Vagina (tissue), 2 donors: ENCODE measurements around the gene ANKS6. TPM values are rescaled to one million over a fixed set of nuclear protein-coding genes. Genes with fewer than 3 reads are reported as not detected.

Experiments
- DNase-seq, 2 donors: peaks; one replicate each; pipeline ENCODE4 v3.0.0-alpha.2; 2017; ENCODE audit errors: extremely low spot score in 2 of 2
- H3K27ac ChIP-seq: fragments of 200-600 bp; sonication (generic); one replicate; pipeline ENCODE4 v1.5.1; 2019
- H3K27me3 ChIP-seq: fragments of 200-600 bp; sonication (generic); one replicate; pipeline ENCODE4 v1.5.1; 2019
- H3K36me3 ChIP-seq, 2 donors: fragments of 200-600 bp; sonication (generic); one replicate each; pipeline ENCODE4 v1.5.1; 2017 to 2019
- H3K4me1 ChIP-seq: fragments of 200-600 bp; sonication (generic); one replicate; pipeline ENCODE4 v1.5.1; 2019
- H3K4me3 ChIP-seq, 2 donors: fragments of 200-600 bp; sonication (generic); 1 replicate in 1 of 2; 2 replicates in 1 of 2; pipeline ENCODE4 v1.5.1; 2016 to 2019
- H3K9me3 ChIP-seq: fragments of 200-600 bp; sonication (generic); one replicate; pipeline ENCODE4 v1.5.1; 2019
- CTCF ChIP-seq, 3 experiments: fragments of 450-650 bp in 2 of 3; fragments of 200-600 bp in 1 of 3; sonication (generic) in 1 of 3; IDR thresholded peaks; one replicate each; pipeline ENCODE4 v1.5.1; 2017 to 2019; ENCODE audit warnings: antibody characterized with exemption in 3 of 3, mild to moderate bottlenecking in 2 of 3, moderate library complexity in 2 of 3
- POLR2A ChIP-seq, 2 donors: fragments of 450-650 bp; IDR thresholded peaks; one replicate each; pipeline ENCODE4 v1.6.1; 2017; ENCODE audit warnings: antibody characterized with exemption in 2 of 2, mild to moderate bottlenecking in 2 of 2, moderate library complexity in 2 of 2
- POLR2AphosphoS5 ChIP-seq, 2 donors: sonication (generic); formaldehyde crosslinking; IDR thresholded peaks; one replicate each; pipeline ENCODE4 v1.9.0; 2017; ENCODE audit warnings: antibody characterized with exemption in 2 of 2, mild to moderate bottlenecking in 2 of 2, low read depth in 1 of 2; ENCODE audit not compliant: insufficient read depth in 1 of 2
- intact Hi-C: fragments of 100-400 bp; cut with DNase I; formaldehyde crosslinking; loops from one replicate; pipeline ENCODE4 v1.15.1; 2023
- total RNA-seq: library from RNA; depleted of rRNA; stranded (reverse); fragments of >200 nt; gene quantifications from one replicate; pipeline ENCODE4 v1.2.3, GENCODE V29; 2016

Gene ANKS6
- total RNA-seq, 1 donor from 2014 or later: 10.8 TPM

- no peaks in the 10 kb centered on the region for H3K36me3 ChIP-seq
These were observed 37.0 kb upstream of the ANKS6 start for GRCh38 chr9:98833090-98833956.

GRCh38 chr9:98832768-98833089, 36.4 kb upstream of the ANKS6 start:
- DNase-seq: no peak
- H3K36me3 ChIP-seq: no peaks in the 10 kb centered on the region
- H3K27ac ChIP-seq: no peak overlapping the region
- H3K4me3 ChIP-seq: no peak overlapping the region
- intact Hi-C loops: no loop called here
- no peaks in the 10 kb centered on the region for H3K27me3 ChIP-seq
- H3K9me3 ChIP-seq: no peaks in the 10 kb centered on the region
- H3K4me1 ChIP-seq: no peaks in the 10 kb centered on the region
- TF ChIP-seq CTCF (IDR thresholded peaks at IDR 0.05) (no peak), POLR2A (IDR thresholded peaks at IDR 0.05) (no peak), POLR2AphosphoS5 (IDR thresholded peaks at IDR 0.05; ENCODE audit: insufficient read depth in 1 of 2, low read depth in 1 of 2) (no peak)

More at GRCh38 chr9:98833090-98833956, 37.0 kb upstream of the ANKS6 start:
- no peaks in the 10 kb centered on the region for H3K27me3 ChIP-seq
- no peaks in the 10 kb centered on the region for H3K9me3 ChIP-seq
- no peaks in the 10 kb centered on the region for H3K4me1 ChIP-seq
- no peak overlapping the region for H3K4me3 ChIP-seq
- no peak overlapping the region for H3K27ac ChIP-seq
- intact Hi-C loops: no loop called here
- DNase-seq: no peak
- TF ChIP-seq CTCF (IDR thresholded peaks at IDR 0.05) (no peak), POLR2A (IDR thresholded peaks at IDR 0.05) (no peak), POLR2AphosphoS5 (IDR thresholded peaks at IDR 0.05; ENCODE audit: insufficient read depth in 1 of 2, low read depth in 1 of 2) (no peak)

GRCh38 chr9:98831696-98832095, 35.3 kb upstream of the ANKS6 start:
- Histone ChIP-seq H3K36me3 (no peaks in the 10 kb centered on the region), H3K27me3 (no peaks in the 10 kb centered on the region), H3K4me1 (no peaks in the 10 kb centered on the region), H3K27ac (no peak overlapping the region), H3K4me3 (no peak overlapping the region), H3K9me3 (no peaks in the 10 kb centered on the region)
- TF ChIP-seq POLR2AphosphoS5 (IDR thresholded peaks at IDR 0.05; ENCODE audit: insufficient read depth in 1 of 2, low read depth in 1 of 2): no peak
- TF ChIP-seq CTCF (IDR thresholded peaks at IDR 0.05): no peak
- TF ChIP-seq POLR2A (IDR thresholded peaks at IDR 0.05): no peak
- no peak for DNase-seq
- intact Hi-C loops: no loop called here

GRCh38 chr9:98830554-98830953, 34.2 kb upstream of the ANKS6 start:
- no peak overlapping the region for H3K27ac ChIP-seq
- no peaks in the 10 kb centered on the region for H3K4me1 ChIP-seq
- H3K9me3 ChIP-seq: no peaks in the 10 kb centered on the region
- no peaks in the 10 kb centered on the region for H3K36me3 ChIP-seq
- TF ChIP-seq POLR2A (IDR thresholded peaks at IDR 0.05) (no peak), CTCF (IDR thresholded peaks at IDR 0.05) (no peak), POLR2AphosphoS5 (IDR thresholded peaks at IDR 0.05; ENCODE audit: insufficient read depth in 1 of 2, low read depth in 1 of 2) (no peak)
- no peak for DNase-seq
- intact Hi-C loops: no loop called here
- H3K4me3 ChIP-seq: no peak overlapping the region
- no peaks in the 10 kb centered on the region for H3K27me3 ChIP-seq

GRCh38 chr9:98829766-98830165, 33.4 kb upstream of the ANKS6 start:
- intact Hi-C loops: no loop called here
- no peaks in the 10 kb centered on the region for H3K4me1 ChIP-seq
- TF ChIP-seq CTCF (IDR thresholded peaks at IDR 0.05): no peak
- TF ChIP-seq POLR2A (IDR thresholded peaks at IDR 0.05): no peak
- no peak for TF ChIP-seq POLR2AphosphoS5 (IDR thresholded peaks at IDR 0.05; ENCODE audit: insufficient read depth in 1 of 2, low read depth in 1 of 2)
- H3K36me3 ChIP-seq: no peaks in the 10 kb centered on the region
- no peak overlapping the region for H3K27ac ChIP-seq
- no peak for DNase-seq
- H3K27me3 ChIP-seq: no peaks in the 10 kb centered on the region
- H3K9me3 ChIP-seq: no peaks in the 10 kb centered on the region
- H3K4me3 ChIP-seq: no peak overlapping the region
